Natural killer cell (primary cell): ENCODE data around the gene CMTM1. TPM values are rescaled to one million over a fixed set of nuclear protein-coding genes. Genes with fewer than 3 reads are reported as not detected.

Source experiments
- ATAC-seq, 3 donors: fragments of 150-1000 bp in 2 of 3; fragments of 200-7000 bp in 1 of 3; cut with Tn5 transposase; 1 replicate in 1 of 3; 2 replicates in 2 of 3; pipeline ENCODE4 v1.10.0; 2021; ENCODE audit warnings: mild to moderate bottlenecking in 2 of 3, moderate library complexity in 2 of 3
- DNase-seq, 2 donors: peaks; one replicate each; pipeline versions ENCODE4 v3.0.0 to v3.0.0-alpha.2; 2013 to 2021; ENCODE audit warnings: mixed read lengths in 1 of 2
- H3K27ac ChIP-seq: one replicate; pipeline ENCODE4 v1.5.1; 2013; ENCODE audit warnings: mild to moderate bottlenecking, low read length
- H3K27me3 ChIP-seq: one replicate; pipeline ENCODE4 v1.6.1; 2013; ENCODE audit warnings: low read length; ENCODE audit not compliant: control insufficient read depth, insufficient read depth
- H3K36me3 ChIP-seq: one replicate; pipeline ENCODE4 v1.6.1; 2013; ENCODE audit warnings: low read length; ENCODE audit not compliant: control insufficient read depth, insufficient read depth
- H3K4me1 ChIP-seq: one replicate; pipeline ENCODE4 v1.6.1; 2013; ENCODE audit warnings: low read length; ENCODE audit not compliant: control insufficient read depth, insufficient read depth
- H3K4me3 ChIP-seq: one replicate; pipeline ENCODE4 v1.5.1; 2013; ENCODE audit warnings: low read length
- H3K9me3 ChIP-seq: one replicate; pipeline ENCODE4 v1.6.1; 2013; ENCODE audit warnings: low read length; ENCODE audit not compliant: control insufficient read depth, insufficient read depth
- H3K27ac Mint-ChIP-seq, 2 donors: one replicate each; pipeline ENCODE4 v1.8.0; 2022; ENCODE audit warnings: mild to moderate bottlenecking in 2 of 2, mixed read lengths in 2 of 2, moderate library complexity in 1 of 2
- H3K27me3 Mint-ChIP-seq, 2 donors: one replicate each; pipeline ENCODE4 v1.8.0; 2022; ENCODE audit warnings: low read depth in 2 of 2, mixed read lengths in 2 of 2
- H3K36me3 Mint-ChIP-seq: one replicate; pipeline ENCODE4 v1.8.0; 2022; ENCODE audit warnings: mixed read lengths
- H3K4me1 Mint-ChIP-seq, 2 donors: one replicate each; pipeline ENCODE4 v1.8.0; 2022; ENCODE audit warnings: mixed read lengths in 2 of 2
- H3K4me3 Mint-ChIP-seq: one replicate; pipeline ENCODE4 v1.8.0; 2022; ENCODE audit warnings: mild to moderate bottlenecking, moderate library complexity, mixed read lengths
- H3K9me3 Mint-ChIP-seq, 2 donors: one replicate each; pipeline ENCODE4 v1.8.0; 2022; ENCODE audit warnings: mixed read lengths in 2 of 2
- WGBS: methylation state at CpG from one replicate; pipeline ENCODE4 v1.1.7; 2013; ENCODE audit warnings: missing lambda C conversion rate; ENCODE audit not compliant: insufficient coverage; 5-methylcytosine and 5-hydroxymethylcytosine counted together
- intact Hi-C: fragments of 100-400 bp; cut with micrococcal nuclease; formaldehyde crosslinking; loops from one replicate; pipeline ENCODE4 v1.14.2; 2022
- total RNA-seq, 4 donors: library from RNA; stranded (reverse); fragments of 120-200 nt in 1 of 4; gene quantifications; one replicate each; pipeline versions ENCODE4 v1.2.3 to v1.2.4, GENCODE V29; 2013 to 2022
- TF ChIP-seq, protein P1 (sequence below): fragments of 200-600 bp; IDR thresholded peaks from one replicate; pipeline ENCODE4 v1.8.0; 2022; ENCODE audit warnings: antibody characterized with exemption

CMTM1 gene
- total RNA-seq, 3 donors from 2014 or later (not counting 1 experiment from before 2014, with no cell fraction given): 4.4 to 8.5 (median 7.8) TPM

DNA sequence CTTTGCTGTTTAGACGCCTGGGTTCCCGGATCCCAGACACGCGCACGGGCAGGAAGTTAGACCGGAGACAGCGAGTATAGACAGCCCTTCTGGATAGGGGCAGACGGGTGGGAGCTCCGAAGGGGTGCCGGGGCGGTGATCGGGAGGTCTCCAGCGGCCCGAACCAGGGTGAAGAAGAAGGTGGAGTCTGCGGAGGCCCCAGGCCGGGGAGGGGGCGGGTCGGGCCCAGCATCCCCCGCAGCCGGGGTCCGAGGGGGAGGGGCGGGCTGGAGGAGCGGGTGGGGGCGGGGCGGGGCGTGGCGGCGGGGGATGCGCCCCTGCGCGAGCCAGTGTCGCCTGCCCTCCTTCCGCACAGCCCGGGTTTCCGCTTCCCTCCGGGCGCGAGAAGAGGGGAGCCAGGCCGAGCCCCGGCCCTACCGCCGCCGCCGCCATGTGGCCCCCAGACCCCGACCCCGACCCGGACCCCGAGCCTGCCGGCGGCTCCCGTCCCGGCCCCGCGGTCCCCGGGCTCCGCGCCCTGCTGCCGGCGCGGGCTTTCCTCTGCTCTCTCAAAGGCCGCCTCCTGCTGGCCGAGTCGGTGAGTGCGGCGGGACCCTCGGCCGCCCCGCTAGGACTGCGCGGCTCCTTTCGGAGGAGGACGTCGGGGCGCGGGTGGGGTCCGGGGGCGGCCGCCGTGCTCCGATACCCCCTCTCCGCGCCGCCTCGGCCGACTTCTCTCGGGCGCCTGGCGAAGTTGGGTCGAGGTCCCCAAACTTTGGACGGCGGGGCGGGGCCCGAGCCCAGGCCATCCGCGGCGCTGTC lies 38.3 kb downstream of the CMTM1 start, which contains the start of gene CMTM3:
Gene CMTM3 (plus strand): TSS at position 329 of the 801 bp plus-strand sequence. CDS start 102 bp downstream, at position 431.
- Mint-ChIP-seq H3K9me3 (no peaks in the 10 kb centered on the region), H3K4me3 (peak within 1 kb of the TSS; percentile 88), H3K4me1 (peaks cover 29 to 42% of the 10 kb centered on the region in 2 donors), H3K27me3 (no peaks in the 10 kb centered on the region), H3K27ac (peak within 1 kb of the TSS; percentile 81 to 93), H3K36me3 (no peaks in the 10 kb centered on the region)
- no peaks in the 10 kb centered on the region for H3K27me3 ChIP-seq
- intact Hi-C loops: loop anchor here (1.0 to 10.0 kb wide), 3 partner anchors 52 to 270 kb away; partner anchors contain the start of genes CKLF and TK2
- ATAC-seq (peak; percentile 59 to 78 (median 70)), DNase-seq (peak; percentile 73 to 84)
- under 1% methylated on average over 94 of the region's 96 CpGs for WGBS
- TF ChIP-seq, protein P1, sequence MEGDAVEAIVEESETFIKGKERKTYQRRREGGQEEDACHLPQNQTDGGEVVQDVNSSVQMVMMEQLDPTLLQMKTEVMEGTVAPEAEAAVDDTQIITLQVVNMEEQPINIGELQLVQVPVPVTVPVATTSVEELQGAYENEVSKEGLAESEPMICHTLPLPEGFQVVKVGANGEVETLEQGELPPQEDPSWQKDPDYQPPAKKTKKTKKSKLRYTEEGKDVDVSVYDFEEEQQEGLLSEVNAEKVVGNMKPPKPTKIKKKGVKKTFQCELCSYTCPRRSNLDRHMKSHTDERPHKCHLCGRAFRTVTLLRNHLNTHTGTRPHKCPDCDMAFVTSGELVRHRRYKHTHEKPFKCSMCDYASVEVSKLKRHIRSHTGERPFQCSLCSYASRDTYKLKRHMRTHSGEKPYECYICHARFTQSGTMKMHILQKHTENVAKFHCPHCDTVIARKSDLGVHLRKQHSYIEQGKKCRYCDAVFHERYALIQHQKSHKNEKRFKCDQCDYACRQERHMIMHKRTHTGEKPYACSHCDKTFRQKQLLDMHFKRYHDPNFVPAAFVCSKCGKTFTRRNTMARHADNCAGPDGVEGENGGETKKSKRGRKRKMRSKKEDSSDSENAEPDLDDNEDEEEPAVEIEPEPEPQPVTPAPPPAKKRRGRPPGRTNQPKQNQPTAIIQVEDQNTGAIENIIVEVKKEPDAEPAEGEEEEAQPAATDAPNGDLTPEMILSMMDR: peak; percentile 81
- peaks cover 9% of the 10 kb centered on the region for H3K9me3 ChIP-seq
- peaks cover 10% of the 10 kb centered on the region for H3K36me3 ChIP-seq
- peak within 1 kb of the TSS; percentile 88 for H3K4me3 ChIP-seq
- H3K27ac ChIP-seq: peak within 1 kb of the TSS; percentile 80
- H3K4me1 ChIP-seq: peaks cover 53% of the 10 kb centered on the region

GRCh38 chr16:66605177-66605978 lies 39.1 kb downstream of the CMTM1 start:
- H3K27me3 ChIP-seq: no peaks in the 10 kb centered on the region
- ATAC-seq (peak; percentile 23 to 43 (median 34)), DNase-seq (peak; percentile 51 to 55)
- Mint-ChIP-seq H3K4me3 (peak overlapping the region; percentile 87), H3K4me1 (peaks cover 29 to 42% of the 10 kb centered on the region in 2 donors), H3K27me3 (no peaks in the 10 kb centered on the region), H3K36me3 (no peaks in the 10 kb centered on the region), H3K27ac (peak overlapping the region; percentile 77 to 93), H3K9me3 (no peaks in the 10 kb centered on the region)
- H3K27ac ChIP-seq: peak overlapping the region; percentile 80
- H3K36me3 ChIP-seq: peaks cover 18% of the 10 kb centered on the region
- peak overlapping the region; percentile 88 for H3K4me3 ChIP-seq
- WGBS: 3% methylated on average over 53 of the region's 61 CpGs
- intact Hi-C loops: loop anchor here (10.0 kb wide), 1 partner anchor 269 kb away; no protein-coding TSS in a partner anchor
- H3K9me3 ChIP-seq: peaks cover 9% of the 10 kb centered on the region
- TF ChIP-seq, protein P1: no peak
- H3K4me1 ChIP-seq: peaks cover 53% of the 10 kb centered on the region

DNA sequence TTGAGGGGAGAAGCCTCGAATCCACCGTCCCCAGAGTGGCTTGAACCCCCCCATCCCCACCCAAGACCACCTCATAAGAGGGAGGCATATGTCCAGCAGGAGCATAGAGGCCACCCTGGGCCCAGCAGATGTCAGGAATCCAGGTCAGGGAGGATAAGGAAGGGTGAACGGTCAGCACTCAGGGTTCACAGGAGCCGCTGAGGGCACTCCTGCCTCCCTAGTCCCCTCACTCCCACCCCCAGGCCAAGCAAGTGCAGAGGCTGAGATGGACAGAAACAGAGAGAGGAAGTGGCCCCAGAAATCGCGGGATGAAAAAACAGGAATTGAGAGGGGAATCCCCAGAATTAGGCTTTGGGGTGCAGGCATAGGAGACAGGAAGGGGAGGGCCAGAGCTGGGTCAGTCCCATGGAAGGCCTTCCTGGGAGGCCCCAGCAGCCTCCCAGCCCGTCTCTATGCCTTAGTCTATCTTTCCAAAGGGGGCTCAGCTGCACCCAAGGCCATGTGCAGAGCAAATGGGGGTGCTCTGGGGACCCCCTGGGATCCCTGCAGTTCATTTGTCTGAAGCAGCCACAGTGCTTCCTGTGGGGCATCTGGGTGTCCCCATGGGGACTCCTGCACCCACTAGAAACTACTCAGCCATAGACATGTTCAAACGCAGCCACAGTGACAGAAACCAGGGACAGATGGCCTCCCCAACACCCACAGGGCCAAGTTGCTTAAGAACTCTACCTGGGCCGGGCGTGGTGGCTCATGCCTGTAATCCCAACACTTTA lies 39.9 kb downstream of the CMTM1 start:
- 39% methylated on average over 8 of the region's 10 CpGs for WGBS
- Histone ChIP-seq H3K27me3 (no peaks in the 10 kb centered on the region), H3K4me1 (peaks cover 53% of the 10 kb centered on the region), H3K27ac (peak overlapping the region; percentile 80), H3K4me3 (peak overlapping the region; percentile 88), H3K9me3 (peaks cover 6% of the 10 kb centered on the region), H3K36me3 (peaks cover 25% of the 10 kb centered on the region)
- Mint-ChIP-seq H3K27me3 (no peaks in the 10 kb centered on the region), H3K36me3 (no peaks in the 10 kb centered on the region), H3K4me3 (peak overlapping the region; percentile 87), H3K9me3 (no peaks in the 10 kb centered on the region), H3K4me1 (peaks cover 29 to 42% of the 10 kb centered on the region in 2 donors), H3K27ac (peak overlapping the region; percentile 77 to 93)
- intact Hi-C loops: loop anchor here (10.0 kb wide), 1 partner anchor 269 kb away; no protein-coding TSS in a partner anchor
- ATAC-seq (no peak), DNase-seq (peak in 1 of 2 donors; percentile 37)
- TF ChIP-seq, protein P1: no peak
